GM12878 (cell line): ENCODE data around the gene HLX. TPM values are rescaled to one million over a fixed set of nuclear protein-coding genes. Genes with fewer than 3 reads are reported as not detected.

Source experiments
- ATAC-seq: fragments of 200-7000 bp; cut with Tn5 transposase; 3 replicates; pipeline ENCODE4 v1.9.1; 2020; ENCODE audit warnings: mild to moderate bottlenecking, moderate library complexity
- BruUV-seq: library from RNA; stranded (reverse); fragments of 400-500 nt; replicated peaks from 2 replicates; lab custom pipeline; 2021; lab: Mats Ljungman, UMichigan
- CTCF ChIA-PET: fragments of 300-600 bp; sonication (Branson Sonifier 250); formaldehyde crosslinking; extraction: SDS; loops from one replicate; lab custom pipeline; 2021; ENCODE audit warnings: inconsistent platforms; lab: Yijun Ruan, JAX
- POLR2A ChIA-PET: fragments of 350-600 bp; formaldehyde crosslinking; extraction: SDS; loops from one replicate; lab custom pipeline; 2021; ENCODE audit warnings: inconsistent platforms; lab: Charles Lee
- RAD21 ChIA-PET: fragments of 300-600 bp; sonication (Branson Sonifier 250); formaldehyde crosslinking; loops from one replicate; lab custom pipeline; 2023; ENCODE audit warnings: antibody characterized with exemption; ENCODE audit not compliant: unreplicated experiment; lab: Charles Lee
- SMC1A ChIA-PET: fragments of 300-600 bp; sonication (Branson Sonifier 250); formaldehyde crosslinking; loops from one replicate; lab custom pipeline; 2023; ENCODE audit not compliant: unreplicated experiment, uncharacterized antibody; lab: Charles Lee
- DNase-seq: peaks from one replicate; pipeline ENCODE4 v3.0.0-alpha.2; 2011; ENCODE audit warnings: low read depth, low spot score
- FAIRE-seq: peaks from 3 replicates; lab custom pipeline; 2011; peaks lifted over from hg19 to GRCh38; lab: Jason Lieb, UNC
- H2AFZ ChIP-seq: 2 replicates; pipeline ENCODE4 v1.6.0; 2011; ENCODE audit warnings: low read depth, low read length, control low read depth; ENCODE audit not compliant: control insufficient read depth
- H3K27ac ChIP-seq: 2 replicates; pipeline ENCODE4 v1.5.1; 2011; ENCODE audit warnings: control low read depth; ENCODE audit not compliant: control insufficient read depth, insufficient read depth
- H3K27me3 ChIP-seq, 2 experiments: replicated peaks in 1 of 2; 2 replicates each; pipeline versions ENCODE4 v1.6.0 to v1.6.1; 2011; ENCODE audit warnings: low read length in 1 of 2; ENCODE audit not compliant: control insufficient read depth in 2 of 2, insufficient read depth in 2 of 2
- H3K36me3 ChIP-seq, 2 experiments: 2 replicates each; pipeline ENCODE4 v1.5.1; 2011; ENCODE audit warnings: low read length in 1 of 2; ENCODE audit not compliant: control insufficient read depth in 2 of 2, insufficient read depth in 2 of 2
- H3K4me1 ChIP-seq: 2 replicates; pipeline ENCODE4 v1.6.1; 2011; ENCODE audit warnings: mild to moderate bottlenecking, low read length, moderate library complexity, mixed read lengths; ENCODE audit not compliant: control insufficient read depth, insufficient read depth
- H3K4me2 ChIP-seq: 2 replicates; pipeline ENCODE4 v1.6.0; 2011; ENCODE audit warnings: control low read depth; ENCODE audit not compliant: control insufficient read depth, insufficient read depth
- H3K4me3 ChIP-seq: fragments of 200-600 bp; sonication (generic); 2 replicates; pipeline ENCODE4 v1.5.1; 2016
- H3K79me2 ChIP-seq: 2 replicates; pipeline ENCODE4 v1.6.0; 2011; ENCODE audit warnings: low read length; ENCODE audit not compliant: control insufficient read depth, insufficient read depth
- H3K9ac ChIP-seq: 2 replicates; pipeline ENCODE4 v1.8.0; 2011; ENCODE audit warnings: low read length, control low read depth, mixed read lengths; ENCODE audit not compliant: control insufficient read depth, insufficient read depth
- H3K9me3 ChIP-seq: replicated peaks from 3 replicates; pipeline ENCODE4 v1.5.1; 2011; ENCODE audit warnings: mild to moderate bottlenecking, low read length; ENCODE audit not compliant: control insufficient read depth, insufficient read depth
- H4K20me1 ChIP-seq: 2 replicates; pipeline ENCODE4 v1.6.0; 2011; ENCODE audit not compliant: control insufficient read depth, insufficient read depth
- CUX1 ChIP-seq: IDR thresholded peaks from 2 replicates; pipeline ENCODE4 v1.6.1; 2012; ENCODE audit warnings: improper control_type of control experiment, low read depth, low read length; ENCODE audit not compliant: insufficient replicate concordance
- DPF2 ChIP-seq: fragments of 450-650 bp; IDR thresholded peaks from 2 replicates; pipeline ENCODE4 v1.6.1; 2017; ENCODE audit warnings: mild to moderate bottlenecking
- EP300 ChIP-seq, 2 experiments: fragments of 150-350 bp in 1 of 2; IDR thresholded peaks; 2 replicates each; pipeline ENCODE4 v1.6.1; 2011 to 2012; ENCODE audit warnings: low read depth in 2 of 2, low read length in 2 of 2, borderline replicate concordance in 1 of 2, improper control_type of control experiment in 1 of 2, inconsistent platforms in 1 of 2; ENCODE audit not compliant: control insufficient read depth in 1 of 2
- IKZF1 ChIP-seq: fragments of 450-650 bp; conservative IDR thresholded peaks from 2 replicates; pipeline ENCODE4 v1.6.1; 2017; ENCODE audit warnings: antibody characterized with exemption, mild to moderate bottlenecking
- IRF5 ChIP-seq: fragments of 450-650 bp; IDR thresholded peaks from 2 replicates; pipeline ENCODE4 v1.6.1; 2017; ENCODE audit warnings: borderline replicate concordance
- KLF5 ChIP-seq: fragments of 450-650 bp; IDR thresholded peaks from 2 replicates; pipeline ENCODE4 v1.6.1; 2014; ENCODE audit warnings: mild to moderate bottlenecking; ENCODE audit not compliant: partially characterized antibody
- POLR2AphosphoS2 ChIP-seq: IDR thresholded peaks from 2 replicates; pipeline ENCODE4 v1.6.1; 2011; ENCODE audit warnings: low read depth, mild to moderate bottlenecking, low read length, improper control_type of control experiment, moderate library complexity
- SKIL ChIP-seq: fragments of 450-650 bp; IDR thresholded peaks from 2 replicates; pipeline ENCODE4 v1.6.1; 2017; ENCODE audit warnings: mild to moderate bottlenecking, low read depth, inconsistent platforms; ENCODE audit not compliant: poor library complexity, severe bottlenecking
- SMARCA5 ChIP-seq: fragments of 450-650 bp; IDR thresholded peaks from 2 replicates; pipeline ENCODE4 v1.6.1; 2017; ENCODE audit warnings: mild to moderate bottlenecking
- STAT1 ChIP-seq: fragments of 450-650 bp; conservative IDR thresholded peaks from 2 replicates; pipeline ENCODE4 v1.6.1; 2014; ENCODE audit warnings: antibody characterized with exemption, mild to moderate bottlenecking
- TCF3 ChIP-seq: IDR thresholded peaks from 2 replicates; pipeline ENCODE4 v1.6.1; 2012; ENCODE audit warnings: low read depth, mild to moderate bottlenecking, low read length, borderline replicate concordance; ENCODE audit not compliant: insufficient read depth
- ZNF274 ChIP-seq: IDR thresholded peaks from one replicate; pipeline ENCODE4 v1.8.0; 2011; ENCODE audit not compliant: insufficient read length, insufficient read depth
- WGBS: methylation state at CpG from one replicate; pipeline ENCODE4 v1.1.6; 2016; ENCODE audit warnings: low lambda C conversion rate; ENCODE audit not compliant: insufficient replicate concordance, insufficient coverage; ENCODE audit errors: missing lambda C conversion rate; 5-methylcytosine and 5-hydroxymethylcytosine counted together
- in situ Hi-C: fragments of 300-500 bp; cut with MboI; formaldehyde crosslinking; loops from 9 replicates; pipeline ENCODE4 v1.14.3; 2018; ENCODE audit warnings: mixed read lengths
- intact Hi-C: fragments of 100-400 bp; cut with micrococcal nuclease; formaldehyde crosslinking; loops from one replicate; pipeline ENCODE4 v1.14.2; 2022; ENCODE audit not compliant: unreplicated experiment
- polyA plus RNA-seq, 11 experiments: library from polyadenylated mRNA; depleted of rRNA in 4 of 11; unstranded in 6 of 11; stranded (reverse) in 5 of 11; fragments of >200 nt; fragmentation: Nextera tagmentation in 4 of 11; fragmentation: Illumina TruSeq in 1 of 11; extraction: Ambion mirVana in 4 of 11; extraction: Trizol in 1 of 11; gene quantifications; 1 replicate in 1 of 11; 2 replicates in 10 of 11; pipeline versions ENCODE4 v1.2.1 to v1.2.3, GENCODE V29; 2011 to 2016; ENCODE audit warnings: inconsistent platforms in 2 of 11, missing spikeins in 2 of 11, low read depth in 1 of 11
- total RNA-seq, 4 experiments: library from RNA; depleted of rRNA in 3 of 4; stranded (reverse); fragments of >200 nt in 3 of 4; fragmentation: Illumina TruSeq in 1 of 4; extraction: Trizol in 1 of 4; gene quantifications; 2 replicates each; pipeline versions ENCODE4 v1.2.1 to v1.2.3, GENCODE V29; 2013 to 2021

The HLX gene
- total and polyA plus RNA-seq, 10 of the 15 experiments (the other 5 are each of a cell fraction or from before 2014, with no cell fraction given): 0.11 to 2.3 (median 1.1) TPM

- H4K20me1 ChIP-seq: no peaks in the 10 kb centered on the region; the same call in 1 of the 2 replicates
- ChIA-PET SMC1A (no interaction called here), POLR2A (no interaction called here), RAD21 (no interaction called here), CTCF (no interaction called here)
- H2AFZ ChIP-seq: no peak overlapping the region
- H3K9me3 ChIP-seq: peaks cover 2% of the 10 kb centered on the region; the same call in 1 of the 3 replicates
- H3K36me3 ChIP-seq: no peaks in the 10 kb centered on the region
- in situ Hi-C loops: no loop called here
- H3K4me3 ChIP-seq: no peak overlapping the region
- BruUV-seq: no TSS peak
- no peaks in the 10 kb centered on the region for H3K4me1 ChIP-seq
- peaks cover 13 to 15% of the 10 kb centered on the region in 2 experiments; a peak in 3 of 4 replicates for H3K27me3 ChIP-seq
- intact Hi-C loops: no loop called here
- H3K9ac ChIP-seq: no peak overlapping the region
- H3K79me2 ChIP-seq: no peaks in the 10 kb centered on the region
- no peak overlapping the region for H3K27ac ChIP-seq
- 0% methylated on average over 2 of the region's 2 CpGs for WGBS
- DNase-seq (no peak), FAIRE-seq (no peak), ATAC-seq (no peak)
- no peak overlapping the region for H3K4me2 ChIP-seq
- TF ChIP-seq STAT1 (no peak), IKZF1 (no peak), ZNF274 (no peak), KLF5 (no peak), CUX1 (no peak), SKIL (no peak), SMARCA5 (no peak), EP300 (IDR thresholded peaks at IDR 0.05; ENCODE audit: borderline replicate concordance in 1 of 2, control insufficient read depth in 1 of 2, low read depth in 2 of 2, low read length in 2 of 2) (no peak), DPF2 (no peak), TCF3 (no peak), IRF5 (no peak), POLR2AphosphoS2 (no peak)
Measured at GRCh38 chr1:220889333-220889732, 10.1 kb downstream of the HLX start.
